HG02884 (cell line): ENCODE data around the gene ITGB3.

ENCODE experiments used
- ATAC-seq: cut with Tn5 transposase; IDR thresholded peaks from one replicate; pipeline ENCODE4 v1.9.1; 2021; ENCODE audit warnings: mild to moderate bottlenecking, moderate library complexity; ENCODE audit not compliant: unreplicated experiment

The ITGB3 gene

DNA sequence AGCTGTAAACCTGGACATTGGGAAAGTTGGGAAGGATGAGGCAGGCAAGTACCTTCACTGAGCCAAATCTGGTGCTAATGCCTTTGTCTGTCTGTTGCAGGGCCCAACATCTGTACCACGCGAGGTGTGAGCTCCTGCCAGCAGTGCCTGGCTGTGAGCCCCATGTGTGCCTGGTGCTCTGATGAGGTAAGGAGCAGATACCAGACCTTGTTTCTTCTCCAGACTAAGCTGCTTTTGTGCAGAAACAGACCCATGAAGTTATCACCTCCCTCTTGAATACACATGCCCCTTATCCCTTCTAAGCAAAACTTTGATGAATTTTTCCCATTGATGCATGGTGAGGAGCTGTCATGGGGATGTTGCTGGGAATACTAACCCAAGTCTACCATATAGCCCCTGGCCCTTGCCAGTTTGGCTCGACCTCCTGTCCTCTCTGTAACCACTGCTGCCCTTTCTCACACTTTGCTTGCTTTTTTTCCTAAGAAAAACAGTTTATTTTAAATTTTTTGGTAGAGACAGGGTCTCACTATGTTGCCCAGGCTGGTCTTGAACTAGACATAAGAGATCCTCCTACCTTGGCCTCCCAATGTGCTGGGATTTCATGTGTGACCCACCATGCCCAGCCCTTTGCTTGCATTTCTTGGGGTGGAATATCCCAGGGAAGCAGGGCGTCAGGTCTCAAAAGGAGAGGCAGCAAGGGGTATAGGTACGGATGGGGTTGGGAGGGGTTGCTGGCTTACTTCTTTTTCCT lies 20.9 kb downstream of the ITGB3 start:
- no peak for ATAC-seq

DNA sequence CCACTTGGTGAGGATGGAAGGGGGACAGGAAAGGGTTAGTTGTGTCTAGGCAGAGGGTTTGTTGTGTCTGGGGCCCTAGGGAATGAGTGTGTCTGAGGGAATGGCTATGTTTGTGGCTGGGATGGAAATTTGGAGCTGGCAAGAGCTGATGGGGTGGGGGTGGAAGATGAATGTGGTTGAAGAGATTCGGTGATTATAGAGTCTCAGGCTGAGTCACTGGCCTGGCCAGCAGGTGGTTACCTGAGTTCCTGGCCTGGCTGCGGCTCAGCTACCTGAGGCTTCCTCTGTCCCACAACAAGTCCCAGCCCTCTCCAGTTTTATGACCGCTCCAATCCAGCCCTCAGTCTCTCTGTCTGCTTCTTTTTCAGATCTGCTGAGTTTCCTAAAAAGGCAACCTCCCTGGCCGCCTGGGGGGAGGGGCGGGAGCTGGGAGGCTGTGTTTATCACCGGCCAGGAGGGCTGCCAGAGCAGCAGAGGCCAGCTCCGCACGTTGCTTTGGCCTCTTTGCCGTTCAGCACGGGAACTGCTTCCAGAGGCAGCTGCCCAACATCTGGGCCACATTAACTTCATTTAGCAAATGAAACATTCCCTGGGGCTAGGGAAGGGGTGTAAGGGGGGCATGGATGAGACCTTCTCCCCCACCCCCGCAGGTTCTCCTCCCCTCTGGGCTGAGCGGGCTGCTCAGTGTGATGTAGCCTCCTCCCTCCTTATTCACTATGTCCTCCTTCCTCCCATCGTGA lies 21.8 kb downstream of the ITGB3 start:
- no peak for ATAC-seq

DNA sequence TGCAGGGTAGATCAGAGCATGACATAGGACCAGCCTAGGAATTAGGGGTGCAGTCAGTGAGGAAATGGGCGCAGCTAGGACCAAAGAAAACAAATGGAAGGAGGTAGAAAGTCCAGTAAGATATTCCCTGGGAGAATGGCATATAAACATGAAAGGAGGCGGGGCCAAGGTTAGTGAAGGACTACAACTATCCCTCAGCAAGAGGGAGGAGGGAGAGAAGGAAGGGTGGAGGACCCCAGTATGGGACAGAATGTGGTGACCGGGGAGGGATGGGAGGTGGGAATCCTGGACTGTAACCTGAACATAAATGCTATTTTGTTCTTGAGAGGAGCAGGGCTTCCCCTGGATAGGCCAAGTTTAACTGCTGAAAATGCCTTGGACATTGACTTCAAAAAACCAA lies 22.8 kb downstream of the ITGB3 start:
- no peak for ATAC-seq

DNA sequence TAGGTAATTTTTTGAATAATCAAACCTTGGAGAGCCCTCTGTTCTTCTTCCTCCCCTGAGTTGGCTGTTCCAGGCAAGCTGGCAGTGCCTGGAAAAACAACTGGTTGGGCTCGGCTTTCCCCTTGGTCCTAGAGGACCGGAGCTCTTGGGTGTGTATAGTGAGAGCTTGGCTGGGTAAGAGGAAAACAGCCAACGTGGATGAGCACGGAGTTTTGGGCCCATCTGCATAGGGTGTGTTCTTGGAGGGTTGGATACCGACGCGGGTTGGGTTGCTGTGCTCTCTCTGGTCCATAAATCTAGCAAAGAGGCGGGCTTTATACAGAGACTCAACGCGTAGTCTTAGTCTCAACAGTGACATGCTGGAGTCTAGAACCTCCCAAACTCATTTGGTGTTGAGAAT lies 23.2 kb downstream of the ITGB3 start:
- no peak for ATAC-seq

DNA sequence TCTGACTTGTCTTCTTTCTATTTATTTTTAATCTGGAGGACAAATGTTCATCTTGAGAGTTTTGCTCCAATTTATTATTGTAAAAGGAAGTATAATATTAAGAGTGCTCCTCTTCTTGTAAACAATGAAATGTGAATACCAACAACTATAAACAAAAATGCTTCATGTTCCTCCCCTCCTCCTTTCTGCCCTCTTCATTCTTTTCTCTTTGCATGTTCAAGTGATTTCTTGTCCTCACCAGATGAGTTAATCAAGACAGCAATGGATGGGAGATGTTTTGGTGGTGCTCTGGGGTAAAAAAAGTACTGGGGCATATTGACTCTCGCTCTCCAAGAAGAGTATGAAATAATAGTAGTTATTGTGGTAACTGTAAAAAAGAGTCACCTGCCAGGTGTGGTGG lies 24.3 kb downstream of the ITGB3 start:
- no peak for ATAC-seq

DNA sequence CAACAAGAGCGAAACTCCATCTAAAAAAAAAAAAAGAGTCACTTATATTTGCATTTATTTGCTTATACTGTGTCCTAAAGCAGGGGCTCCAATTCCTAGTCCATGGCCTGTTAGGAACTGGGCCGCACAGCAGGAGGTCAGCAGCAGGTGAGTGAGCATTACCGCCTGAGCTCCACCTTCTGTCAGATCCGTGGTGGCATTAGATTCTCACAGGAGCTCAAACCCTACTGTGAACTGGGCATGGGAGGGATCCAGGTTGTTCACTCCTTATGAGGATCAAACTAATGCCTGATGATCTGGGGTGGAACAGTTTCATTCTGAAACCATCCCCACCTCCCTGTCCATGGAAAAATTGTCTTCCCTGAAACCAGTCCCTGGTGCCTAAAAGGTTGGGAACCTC lies 24.9 kb downstream of the ITGB3 start:
- no peak for ATAC-seq

DNA sequence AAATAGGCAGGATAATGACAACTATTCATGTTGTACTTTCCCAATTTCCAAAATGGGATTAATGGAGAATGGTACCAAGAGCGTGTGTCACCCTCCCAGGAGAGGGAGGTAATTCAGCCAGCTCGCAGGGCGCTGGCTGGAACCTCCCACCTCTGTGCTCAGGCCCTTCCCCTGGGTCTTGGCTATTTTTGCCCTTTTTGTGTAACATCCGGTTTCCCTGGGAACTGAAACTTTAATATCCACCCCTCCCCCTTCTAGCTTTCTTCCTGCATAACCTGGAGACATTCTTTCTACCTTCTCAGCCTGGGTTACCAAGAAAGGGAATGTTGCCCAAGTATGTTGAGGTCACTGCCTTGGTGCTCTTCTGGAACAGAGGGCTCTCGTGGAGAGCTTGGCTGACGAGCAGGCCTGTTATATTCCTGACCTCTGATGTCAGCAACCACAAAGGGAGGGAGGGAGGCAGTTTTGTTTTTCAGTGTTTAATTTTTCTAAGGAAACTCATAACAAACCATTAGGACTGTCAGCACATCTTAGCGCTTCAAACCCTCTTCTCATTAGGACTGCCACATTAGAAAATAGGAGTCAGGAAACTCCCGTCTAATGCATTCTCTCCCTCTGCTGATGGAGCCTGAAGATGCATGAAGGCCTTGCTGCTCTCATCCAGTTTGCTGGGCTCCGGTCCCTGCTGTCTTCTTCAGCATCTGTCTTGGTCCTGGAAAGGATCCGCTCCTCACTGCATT lies 25.6 kb downstream of the ITGB3 start:
- peak; percentile 59 for ATAC-seq

DNA sequence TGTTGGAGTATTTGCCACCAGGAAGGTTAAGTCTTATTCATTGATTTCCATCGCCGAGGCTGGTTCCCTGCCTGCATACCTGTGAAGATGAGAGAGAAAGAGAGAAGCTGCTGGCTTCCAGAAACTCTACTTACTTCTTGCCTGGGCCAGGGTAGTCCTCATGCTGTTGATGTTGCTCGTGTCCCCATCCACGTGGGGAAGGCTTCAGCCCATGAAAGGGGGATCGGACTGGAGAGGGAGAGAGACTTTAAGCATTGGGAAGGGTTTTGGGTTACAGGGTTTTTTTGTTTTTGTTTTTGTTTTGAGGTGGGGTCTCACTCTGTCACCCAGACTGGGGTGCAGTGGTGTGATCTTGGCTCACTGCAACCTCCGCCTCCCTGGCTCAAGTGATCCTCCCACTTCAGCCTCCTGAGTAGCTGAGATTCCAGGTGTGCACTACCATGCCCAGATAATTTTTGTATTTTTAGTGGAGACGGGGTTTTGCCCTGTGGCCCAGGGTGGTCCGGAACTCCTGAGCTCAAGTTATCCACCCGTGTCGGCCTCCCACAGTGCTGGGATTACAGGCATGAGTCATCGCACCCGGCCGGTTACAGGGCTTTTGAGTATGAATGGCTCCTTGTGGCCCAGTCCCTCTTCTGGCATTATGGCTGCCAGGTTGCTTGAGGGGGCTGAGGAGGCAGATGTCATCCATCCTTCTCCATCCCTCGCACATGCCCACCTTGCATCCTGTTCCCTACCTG lies 26.6 kb downstream of the ITGB3 start:
- ATAC-seq = no peak

DNA sequence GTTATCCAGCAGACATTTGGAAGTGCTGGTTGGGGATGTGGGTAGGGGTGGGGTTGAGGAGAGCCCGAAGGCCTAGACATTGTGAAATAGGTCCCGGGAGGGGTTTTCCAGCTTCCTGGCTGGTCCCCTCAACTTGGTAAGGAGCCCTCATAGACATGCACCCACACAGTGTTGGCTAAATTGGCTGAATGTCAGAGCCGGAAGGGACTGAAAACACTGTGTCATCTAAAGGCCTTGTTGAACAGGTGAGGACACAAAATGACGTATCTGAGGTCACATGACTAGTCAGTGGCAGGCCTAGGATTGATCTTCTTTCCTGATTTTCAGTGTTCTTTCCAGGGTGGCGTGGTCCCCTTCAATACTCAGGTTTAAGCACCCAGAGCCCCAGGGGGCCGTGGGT lies 27.6 kb downstream of the ITGB3 start:
- ATAC-seq = no peak

DNA sequence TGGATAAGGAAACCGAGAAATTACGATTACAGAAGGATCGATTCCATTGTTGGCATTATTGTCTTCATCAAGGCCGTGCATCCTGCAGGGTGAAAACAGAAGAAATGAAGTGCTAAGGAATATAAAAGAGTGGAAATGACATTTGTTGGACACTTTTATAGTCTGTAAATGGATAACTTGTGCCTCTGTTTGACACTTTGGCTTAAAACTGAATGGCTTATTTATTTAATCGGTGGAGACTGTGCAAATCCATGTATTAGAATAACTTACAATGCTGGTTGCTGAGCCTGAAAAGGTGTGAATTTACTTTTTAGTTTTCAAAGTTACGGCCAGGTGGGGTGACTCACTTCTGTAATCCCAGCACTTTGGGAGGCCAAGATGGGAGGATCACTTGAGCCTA lies 31.4 kb downstream of the ITGB3 start:
- ATAC-seq = no peak

DNA sequence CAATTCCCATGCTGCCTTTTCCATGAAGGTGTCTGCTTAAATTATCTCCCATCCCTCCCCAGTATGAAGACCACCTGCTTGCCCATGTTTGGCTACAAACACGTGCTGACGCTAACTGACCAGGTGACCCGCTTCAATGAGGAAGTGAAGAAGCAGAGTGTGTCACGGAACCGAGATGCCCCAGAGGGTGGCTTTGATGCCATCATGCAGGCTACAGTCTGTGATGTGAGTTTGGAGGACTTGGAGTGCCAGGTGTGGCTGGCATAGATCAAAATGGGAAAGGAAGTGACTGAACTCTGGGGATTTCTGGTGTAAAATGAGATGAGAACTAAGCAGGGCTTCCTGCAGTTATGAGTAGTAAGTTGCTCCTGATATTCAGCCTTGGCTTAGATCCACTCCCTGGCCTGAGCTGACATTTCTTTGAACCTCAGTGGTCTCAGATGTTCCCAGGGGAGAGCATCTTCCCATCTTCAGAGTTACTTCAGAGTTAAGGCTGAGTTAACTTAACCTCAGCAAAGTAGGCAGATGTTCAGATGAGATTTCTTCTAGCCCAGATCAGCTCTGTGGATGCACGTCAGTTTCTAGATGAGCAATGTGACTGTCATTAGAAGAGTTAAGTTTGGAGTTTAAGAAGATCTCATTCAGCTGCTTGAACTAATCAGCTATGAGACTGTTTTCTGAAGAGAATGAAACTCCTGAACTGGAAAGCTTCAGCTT lies 32.7 kb downstream of the ITGB3 start:
- ATAC-seq = peak; percentile 56

DNA sequence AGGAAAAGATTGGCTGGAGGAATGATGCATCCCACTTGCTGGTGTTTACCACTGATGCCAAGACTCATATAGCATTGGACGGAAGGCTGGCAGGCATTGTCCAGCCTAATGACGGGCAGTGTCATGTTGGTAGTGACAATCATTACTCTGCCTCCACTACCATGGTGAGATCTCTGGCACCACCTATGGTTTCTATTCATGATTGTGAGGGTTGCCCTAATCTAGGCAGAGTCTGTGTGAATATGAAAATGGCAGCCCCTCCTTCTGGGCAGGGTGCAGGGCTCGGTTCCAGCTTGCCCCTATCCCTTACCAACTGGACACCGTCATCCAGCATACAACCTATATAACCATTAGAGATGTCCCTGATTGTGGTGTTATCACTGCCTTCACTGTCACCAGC lies 33.4 kb downstream of the ITGB3 start:
- ATAC-seq = no peak

DNA sequence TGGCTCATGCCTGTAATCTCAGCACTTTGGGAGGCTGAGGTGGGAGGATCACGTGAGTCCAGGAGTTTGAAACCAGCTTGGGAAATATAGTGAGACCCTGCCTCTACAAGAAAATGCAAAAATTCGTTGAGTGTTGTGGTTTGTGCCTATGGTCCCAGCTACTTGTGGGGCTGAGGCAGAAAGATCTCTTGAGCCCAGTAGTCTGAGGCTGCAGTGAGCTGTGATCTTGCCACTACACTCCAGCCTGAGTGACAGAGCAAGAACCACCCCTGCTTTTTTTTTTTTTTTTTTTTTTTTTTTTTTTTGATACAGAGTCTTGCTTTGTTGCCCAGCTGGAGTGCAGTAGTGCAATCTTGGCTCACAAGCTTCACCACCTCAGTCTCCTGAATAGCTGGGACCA lies 34.0 kb downstream of the ITGB3 start:
- no peak for ATAC-seq

DNA sequence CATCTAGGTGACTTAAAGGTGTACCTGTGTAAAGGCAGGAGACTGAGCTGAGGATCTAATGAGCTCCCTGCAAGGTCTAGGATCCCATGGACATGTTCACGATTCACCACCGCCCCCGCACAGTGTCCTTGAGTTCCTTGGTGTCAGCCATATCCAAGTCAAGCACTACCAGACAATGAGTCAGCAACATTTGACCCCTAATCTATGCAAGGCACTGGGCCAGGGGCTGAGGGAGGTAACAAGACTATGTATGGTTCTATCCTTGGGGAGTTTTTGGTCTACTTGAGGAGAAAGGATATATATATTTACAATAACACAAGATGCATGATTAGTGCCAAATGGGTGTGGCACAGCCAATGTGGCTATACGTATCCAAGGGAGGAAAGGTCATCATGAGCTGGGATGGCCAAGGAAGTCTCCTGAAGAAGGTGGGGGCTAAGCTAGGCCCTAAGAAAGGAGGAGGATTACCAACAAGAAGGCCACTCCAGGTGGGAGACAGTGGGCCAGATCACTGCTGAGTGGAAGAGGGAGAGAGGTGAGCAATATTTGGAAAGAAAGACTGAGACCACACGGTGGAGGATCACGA lies 35.0 kb downstream of the ITGB3 start:
- no peak for ATAC-seq

DNA sequence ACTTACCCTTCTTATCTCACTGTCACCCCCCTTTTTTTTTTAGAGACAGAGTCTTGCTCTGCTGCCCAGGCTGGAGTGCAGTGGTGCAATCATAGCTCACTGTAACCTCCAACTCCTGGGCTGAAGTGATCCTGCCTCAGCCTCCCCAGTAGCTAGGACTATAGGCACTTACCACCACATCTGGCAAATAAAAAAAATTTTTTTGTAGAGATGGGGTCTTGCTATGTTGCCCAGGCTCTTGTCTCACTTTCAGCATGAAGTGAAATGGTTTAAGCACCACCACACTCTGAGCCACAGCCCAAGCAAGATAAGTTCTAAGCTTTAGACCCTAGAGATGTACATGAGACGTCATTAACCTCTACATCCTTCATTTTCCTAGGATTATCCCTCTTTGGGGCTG lies 35.7 kb downstream of the ITGB3 start:
- no peak for ATAC-seq

DNA sequence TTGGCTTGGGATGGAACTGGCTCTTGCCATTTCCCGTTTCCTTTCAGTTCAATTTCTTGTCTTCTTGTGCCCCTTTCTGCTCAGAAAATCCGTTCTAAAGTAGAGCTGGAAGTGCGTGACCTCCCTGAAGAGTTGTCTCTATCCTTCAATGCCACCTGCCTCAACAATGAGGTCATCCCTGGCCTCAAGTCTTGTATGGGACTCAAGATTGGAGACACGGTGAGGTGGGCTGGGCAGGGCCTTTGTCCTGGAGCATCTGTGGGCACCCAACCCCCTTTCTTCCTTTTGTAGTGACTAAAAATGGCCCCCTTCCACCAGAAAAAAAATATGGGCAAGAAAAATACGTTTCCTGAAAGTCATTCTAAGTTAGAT lies 37.2 kb downstream of the ITGB3 start:
- no peak for ATAC-seq

DNA sequence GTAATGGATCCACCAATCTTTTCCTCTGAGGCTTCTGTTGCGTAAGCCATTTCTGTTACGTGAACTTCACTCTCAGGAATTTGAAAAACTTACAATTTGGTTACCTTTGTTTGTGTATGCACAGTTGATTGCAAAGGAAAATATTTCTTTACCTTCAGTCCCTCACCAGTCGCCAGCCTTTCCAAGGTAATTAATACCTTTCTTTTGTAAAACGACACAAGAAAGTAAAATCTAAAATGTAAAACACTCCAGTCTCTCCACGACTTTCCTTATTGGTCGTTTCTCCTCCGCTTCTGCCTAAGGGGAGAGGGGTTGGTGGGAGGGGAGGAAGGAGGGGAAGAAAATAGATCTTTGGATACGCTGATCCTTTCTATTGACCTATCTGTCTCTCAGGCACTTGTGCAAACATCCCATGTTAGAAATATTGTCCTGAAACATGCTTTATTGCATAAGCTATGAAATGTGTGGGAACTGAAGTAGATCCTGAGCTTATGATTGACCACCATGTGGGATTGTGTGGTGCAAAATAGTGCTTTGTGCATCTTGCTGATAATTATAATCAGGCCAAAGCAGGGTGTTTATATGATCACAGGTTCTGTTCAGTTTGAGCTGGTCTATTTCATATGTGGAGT lies 37.7 kb downstream of the ITGB3 start:
- ATAC-seq = no peak

DNA sequence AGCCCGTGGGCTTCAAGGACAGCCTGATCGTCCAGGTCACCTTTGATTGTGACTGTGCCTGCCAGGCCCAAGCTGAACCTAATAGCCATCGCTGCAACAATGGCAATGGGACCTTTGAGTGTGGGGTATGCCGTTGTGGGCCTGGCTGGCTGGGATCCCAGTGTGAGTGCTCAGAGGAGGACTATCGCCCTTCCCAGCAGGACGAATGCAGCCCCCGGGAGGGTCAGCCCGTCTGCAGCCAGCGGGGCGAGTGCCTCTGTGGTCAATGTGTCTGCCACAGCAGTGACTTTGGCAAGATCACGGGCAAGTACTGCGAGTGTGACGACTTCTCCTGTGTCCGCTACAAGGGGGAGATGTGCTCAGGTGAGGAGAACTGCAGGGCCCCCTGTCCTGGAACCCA lies 38.6 kb downstream of the ITGB3 start:
- ATAC-seq = no peak

DNA sequence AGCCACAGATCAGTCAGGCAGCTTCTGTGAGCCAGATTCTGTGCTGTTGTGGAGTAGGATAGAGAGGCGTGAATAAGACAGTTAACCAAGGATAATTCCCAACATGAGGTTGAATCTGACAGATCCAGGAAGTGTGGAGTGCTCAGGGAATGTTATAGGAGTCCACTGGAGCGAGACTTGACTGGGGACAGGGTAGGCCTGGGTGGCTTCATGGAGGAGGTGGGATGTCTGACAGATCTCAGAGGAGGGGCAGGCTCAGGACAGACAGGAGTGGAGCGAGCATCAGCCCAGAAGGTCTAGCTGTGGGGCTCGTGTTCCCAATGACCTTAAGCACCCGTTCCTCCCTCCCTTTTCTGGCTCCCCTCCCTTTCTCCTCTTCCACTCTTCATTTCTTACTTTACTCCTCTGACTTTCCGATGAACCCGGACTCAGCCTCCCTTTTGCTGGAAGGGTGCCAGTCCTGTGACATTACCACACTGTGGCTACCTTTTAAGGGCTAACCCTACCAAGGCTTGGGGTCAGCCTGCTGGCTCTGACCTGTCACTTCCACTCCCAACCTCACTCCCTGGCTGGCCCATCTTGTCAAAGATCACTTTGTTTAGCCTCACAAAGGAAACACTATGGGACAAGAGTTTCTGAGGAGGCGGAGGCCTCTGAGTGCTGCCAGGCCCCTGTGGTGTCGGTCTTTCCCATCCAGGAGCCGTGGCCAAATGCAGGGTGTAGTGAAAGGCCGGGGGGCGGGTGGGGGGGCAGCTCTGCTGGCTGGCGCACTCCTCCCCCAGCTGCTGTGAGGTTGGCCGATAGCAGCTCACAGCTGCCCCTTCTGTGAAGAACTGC lies 41.6 kb downstream of the ITGB3 start:
- no peak for ATAC-seq
